MM.1S (cell line): ENCODE data around the gene TRAF6.

Experiments
- DNase-seq: peaks from one replicate; pipeline ENCODE4 v3.0.0-alpha.2; 2015
- H2AFZ ChIP-seq: fragments of 300-600 bp; sonication (generic); 2 replicates; pipeline ENCODE4 v1.6.0; 2016; ENCODE audit warnings: antibody characterized with exemption, low read length
- H3F3A ChIP-seq: fragments of 300-600 bp; sonication (generic); 2 replicates; pipeline ENCODE4 v1.6.1; 2016; ENCODE audit warnings: mild to moderate bottlenecking, antibody characterized with exemption, low read length, moderate library complexity, mixed read lengths; ENCODE audit not compliant: insufficient read depth
- H3K27ac ChIP-seq: fragments of 300-600 bp; sonication (generic); 2 replicates; pipeline ENCODE4 v1.5.1; 2016; ENCODE audit warnings: mild to moderate bottlenecking, low read length
- H3K27me3 ChIP-seq: fragments of 300-600 bp; sonication (generic); replicated peaks from 2 replicates; pipeline ENCODE4 v1.6.0; 2016; ENCODE audit warnings: low read length; ENCODE audit not compliant: insufficient read depth
- H3K36me3 ChIP-seq: fragments of 300-600 bp; sonication (generic); replicated peaks from 2 replicates; pipeline ENCODE4 v1.6.1; 2016; ENCODE audit warnings: mild to moderate bottlenecking, low read length, mixed read lengths; ENCODE audit not compliant: insufficient read depth
- H3K4me1 ChIP-seq: fragments of 300-600 bp; sonication (generic); 2 replicates; pipeline ENCODE4 v1.6.1; 2016; ENCODE audit warnings: low read length, mixed read lengths
- H3K4me2 ChIP-seq: fragments of 300-600 bp; sonication (generic); 2 replicates; pipeline ENCODE4 v1.6.0; 2016; ENCODE audit warnings: low read depth, low read length
- H3K4me3 ChIP-seq: fragments of 300-600 bp; sonication (generic); 2 replicates; pipeline ENCODE4 v1.5.1; 2016; ENCODE audit warnings: low read length, mixed read lengths
- H3K79me2 ChIP-seq: fragments of 300-600 bp; sonication (generic); 2 replicates; pipeline ENCODE4 v1.6.1; 2016; ENCODE audit warnings: mixed run types, low read length, mixed read lengths
- H3K9ac ChIP-seq: fragments of 300-600 bp; sonication (generic); 2 replicates; pipeline ENCODE4 v1.6.1; 2016; ENCODE audit warnings: low read length, mixed read lengths
- H3K9me2 ChIP-seq: fragments of 300-600 bp; sonication (generic); replicated peaks from 2 replicates; pipeline ENCODE4 v1.6.1; 2016; ENCODE audit warnings: mild to moderate bottlenecking, low read length, mixed read lengths; ENCODE audit not compliant: insufficient read depth
- H3K9me3 ChIP-seq: fragments of 300-600 bp; sonication (generic); replicated peaks from 2 replicates; pipeline ENCODE4 v1.6.1; 2016; ENCODE audit warnings: mild to moderate bottlenecking, low read length, mixed read lengths; ENCODE audit not compliant: insufficient read depth
- H4K20me1 ChIP-seq: fragments of 300-600 bp; sonication (generic); 2 replicates; pipeline ENCODE4 v1.6.1; 2016; ENCODE audit warnings: mild to moderate bottlenecking, low read length, moderate library complexity, mixed read lengths; ENCODE audit not compliant: insufficient read depth
- CTCF ChIP-seq: fragments of 300-600 bp; sonication (generic); IDR thresholded peaks from 2 replicates; pipeline ENCODE4 v1.5.1; 2016; ENCODE audit warnings: antibody characterized with exemption, low read length, mixed read lengths
- EZH2 ChIP-seq: fragments of 300-600 bp; sonication (generic); optimal IDR thresholded peaks from 2 replicates; pipeline ENCODE3; 2017; ENCODE audit warnings: low read depth, mild to moderate bottlenecking, antibody characterized with exemption, low read length, mixed read lengths
- EZH2phosphoT487 ChIP-seq: fragments of 300-600 bp; sonication (generic); IDR thresholded peaks from 2 replicates; pipeline ENCODE4 v1.6.1; 2018; ENCODE audit warnings: antibody characterized with exemption, low read length

TRAF6 gene

GRCh38 chr11:36463781-36464180, 46.3 kb downstream of the TRAF6 start:
- Histone ChIP-seq H4K20me1 (no peaks in the 10 kb centered on the region), H3K9me2 (no peaks in the 10 kb centered on the region), H3K9ac (no peak overlapping the region), H3K4me2 (no peak overlapping the region), H3K4me3 (no peak overlapping the region), H3K27ac (no peak overlapping the region), H3K4me1 (no peaks in the 10 kb centered on the region), H3K36me3 (no peaks in the 10 kb centered on the region), H3F3A (no peaks in the 10 kb centered on the region), H3K79me2 (no peaks in the 10 kb centered on the region), H2AFZ (no peak overlapping the region), H3K27me3 (no peaks in the 10 kb centered on the region), H3K9me3 (no peaks in the 10 kb centered on the region)
- TF ChIP-seq EZH2phosphoT487 (no peak), EZH2 (no peak), CTCF (no peak)
- DNase-seq: no peak

GRCh38 chr11:36462321-36462720, 47.8 kb downstream of the TRAF6 start:
- Histone ChIP-seq H2AFZ (no peak overlapping the region), H3K4me3 (no peak overlapping the region), H3K4me1 (no peaks in the 10 kb centered on the region), H3K9me2 (no peaks in the 10 kb centered on the region), H3F3A (no peaks in the 10 kb centered on the region), H3K36me3 (no peaks in the 10 kb centered on the region), H3K27me3 (no peaks in the 10 kb centered on the region), H3K27ac (no peak overlapping the region), H3K79me2 (no peaks in the 10 kb centered on the region), H4K20me1 (no peaks in the 10 kb centered on the region), H3K4me2 (no peak overlapping the region), H3K9me3 (no peaks in the 10 kb centered on the region), H3K9ac (no peak overlapping the region)
- TF ChIP-seq EZH2phosphoT487 (no peak), EZH2 (no peak), CTCF (no peak)
- DNase-seq: no peak

GRCh38 chr11:36460220-36460619, 49.9 kb downstream of the TRAF6 start:
- no peaks in the 10 kb centered on the region for H3K4me1 ChIP-seq
- TF ChIP-seq EZH2 (no peak), CTCF (no peak), EZH2phosphoT487 (no peak)
- H3K9ac ChIP-seq: no peak overlapping the region
- H2AFZ ChIP-seq: no peak overlapping the region
- H4K20me1 ChIP-seq: no peaks in the 10 kb centered on the region
- no peak overlapping the region for H3K4me3 ChIP-seq
- H3K27ac ChIP-seq: no peak overlapping the region
- H3K27me3 ChIP-seq: no peaks in the 10 kb centered on the region
- H3K9me2 ChIP-seq: no peaks in the 10 kb centered on the region
- H3K36me3 ChIP-seq: no peaks in the 10 kb centered on the region
- H3F3A ChIP-seq: no peaks in the 10 kb centered on the region
- H3K9me3 ChIP-seq: no peaks in the 10 kb centered on the region
- H3K4me2 ChIP-seq: no peak overlapping the region
- H3K79me2 ChIP-seq: no peaks in the 10 kb centered on the region
- no peak for DNase-seq
